ENCODE results near the gene C2orf42.
"Not testable (repeated sequence)": the region's sequence is repeated elsewhere in the genome, so short reads cannot be mapped to it uniquely, and the experiment has no call there.

The C2orf42 gene

GRCh38 chr2:70102323-70102905 is 88.4 kb downstream of the C2orf42 start:
- not testable (repeated sequence) for FAIRE-seq

- FAIRE-seq = not testable (repeated sequence)
These were observed 89.1 kb downstream of the C2orf42 start for GRCh38 chr2:70101686-70102085.

DNA sequence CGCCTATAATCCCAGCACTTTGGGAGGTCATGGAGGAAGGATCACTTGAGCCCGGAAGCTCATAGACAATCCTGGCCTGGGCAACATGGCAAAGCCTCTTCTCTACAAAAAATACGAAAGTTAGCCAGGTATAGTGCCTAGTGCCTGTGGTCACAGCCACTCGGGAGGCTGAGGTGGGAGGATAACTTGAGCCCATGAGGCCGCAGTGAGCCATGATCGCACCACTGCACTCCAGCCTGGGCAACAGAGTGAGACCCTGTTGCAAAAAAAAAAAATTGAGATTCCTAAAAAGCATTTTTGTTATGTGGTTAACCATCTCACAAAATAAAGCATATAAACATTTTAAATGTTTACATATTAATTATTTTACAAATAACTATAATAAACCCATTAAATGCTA is 89.6 kb downstream of the C2orf42 start:
- no peak for FAIRE-seq
